ENCODE measurements around the gene NET1.
"Not testable (repeated sequence)": the region's sequence is repeated elsewhere in the genome, so short reads cannot be mapped to it uniquely, and the experiment has no call there.

The NET1 gene, protein sequence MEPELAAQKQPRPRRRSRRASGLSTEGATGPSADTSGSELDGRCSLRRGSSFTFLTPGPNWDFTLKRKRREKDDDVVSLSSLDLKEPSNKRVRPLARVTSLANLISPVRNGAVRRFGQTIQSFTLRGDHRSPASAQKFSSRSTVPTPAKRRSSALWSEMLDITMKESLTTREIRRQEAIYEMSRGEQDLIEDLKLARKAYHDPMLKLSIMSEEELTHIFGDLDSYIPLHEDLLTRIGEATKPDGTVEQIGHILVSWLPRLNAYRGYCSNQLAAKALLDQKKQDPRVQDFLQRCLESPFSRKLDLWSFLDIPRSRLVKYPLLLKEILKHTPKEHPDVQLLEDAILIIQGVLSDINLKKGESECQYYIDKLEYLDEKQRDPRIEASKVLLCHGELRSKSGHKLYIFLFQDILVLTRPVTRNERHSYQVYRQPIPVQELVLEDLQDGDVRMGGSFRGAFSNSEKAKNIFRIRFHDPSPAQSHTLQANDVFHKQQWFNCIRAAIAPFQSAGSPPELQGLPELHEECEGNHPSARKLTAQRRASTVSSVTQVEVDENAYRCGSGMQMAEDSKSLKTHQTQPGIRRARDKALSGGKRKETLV

DNA sequence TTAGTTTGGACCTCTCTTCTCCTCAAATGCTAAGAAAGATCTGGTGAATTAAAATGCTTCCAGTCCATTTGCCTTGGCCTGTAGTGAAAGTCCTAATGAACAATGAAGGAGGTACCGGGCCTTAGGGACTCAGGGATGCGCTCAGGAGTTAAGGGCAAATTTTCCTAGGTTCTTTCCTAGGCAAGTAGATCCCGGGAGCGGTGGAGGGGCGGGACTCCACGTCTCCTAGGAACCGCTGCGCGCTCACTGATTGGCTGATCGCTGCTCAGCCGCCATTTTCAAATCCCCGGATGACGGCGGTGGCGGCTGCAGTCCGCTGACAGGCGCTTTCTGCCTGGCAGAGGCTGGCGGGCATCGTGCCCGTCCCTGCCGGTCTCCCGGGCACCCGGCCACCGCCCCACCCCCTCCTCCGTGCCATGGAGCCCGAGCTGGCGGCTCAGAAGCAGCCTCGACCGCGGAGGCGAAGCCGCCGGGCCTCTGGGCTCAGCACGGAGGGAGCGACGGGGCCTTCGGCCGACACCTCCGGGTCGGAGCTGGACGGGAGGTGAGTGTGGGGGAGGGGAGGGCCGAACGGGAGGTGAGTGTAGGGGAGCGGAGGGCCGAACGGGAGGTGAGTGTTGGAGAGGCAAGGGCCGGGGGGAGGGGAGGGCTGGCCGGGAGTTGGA, at the start of gene NET1:
NET1 (plus strand) TSS at position 281 of the 665 bp plus-strand sequence; CDS start at position 417, 136 bp downstream.
- peak; percentile 93 for DNase-seq (ENCODE audit: low spot score)

DNA sequence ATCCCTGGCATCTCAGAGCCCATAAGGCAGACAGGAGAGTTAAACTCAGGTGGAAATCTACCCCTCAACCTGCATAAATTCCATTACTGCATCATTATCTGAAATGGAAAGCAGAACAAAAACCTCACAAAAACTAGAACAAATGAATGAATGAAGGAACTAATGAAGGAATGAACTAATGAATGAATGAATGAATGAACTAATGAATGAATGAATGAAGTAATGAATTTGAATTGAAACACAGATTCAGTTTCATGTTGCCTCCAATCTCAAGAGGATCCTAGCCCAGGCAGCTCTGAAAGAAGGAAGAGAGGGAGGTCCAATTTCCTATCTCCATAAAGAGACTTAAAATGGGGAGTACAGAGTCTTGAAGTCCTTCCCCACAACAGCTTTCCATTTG, 49.5 kb upstream of the NET1 start:
- no peak for DNase-seq (ENCODE audit: low spot score)

DNA sequence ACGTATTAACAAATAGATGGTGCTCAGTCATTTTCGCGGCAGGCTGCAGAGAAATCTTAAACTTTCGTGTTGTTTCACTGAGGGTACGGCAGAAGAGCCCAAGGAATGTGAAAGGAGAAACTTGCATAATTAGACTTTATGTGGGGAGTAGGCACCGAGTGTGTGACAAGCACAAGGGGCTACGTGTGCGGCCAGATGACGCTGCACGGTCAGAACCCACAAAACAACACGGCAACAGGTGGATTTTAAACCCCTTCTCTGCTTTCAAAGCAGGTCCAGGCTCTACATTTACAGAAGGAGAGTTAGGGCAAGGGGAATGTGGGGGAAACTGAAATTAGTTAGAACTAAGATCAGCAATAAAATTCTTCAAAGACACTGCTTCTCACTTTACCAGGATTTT, 48.0 kb upstream of the NET1 start:
- DNase-seq (ENCODE audit: low spot score), result no peak

DNA sequence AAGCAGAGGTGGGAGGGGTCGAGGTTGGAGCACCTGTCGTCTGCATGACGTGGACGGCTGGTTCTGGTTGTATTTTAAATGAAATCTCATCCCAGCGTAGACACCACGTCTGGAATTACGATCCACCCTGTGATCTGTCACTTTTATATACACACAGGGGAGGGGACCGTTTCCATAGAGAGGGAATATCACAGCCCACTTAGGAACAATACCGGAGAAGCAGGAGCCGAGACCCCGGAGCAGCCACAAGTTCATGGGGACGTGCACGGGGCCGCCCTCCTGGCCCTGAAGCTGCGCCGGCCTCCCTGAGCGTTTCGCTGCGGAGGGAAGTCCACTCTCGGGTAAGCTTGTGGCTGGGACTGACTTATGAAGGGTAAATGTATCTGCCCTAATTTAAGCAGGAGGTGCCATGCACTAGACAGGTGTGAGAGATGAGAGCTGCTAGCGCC, 47.4 kb upstream of the NET1 start, which contains the start of gene UCN3:
UCN3 (plus strand) TSS at position 77 of the 449 bp plus-strand sequence. CDS start 8,755 bp downstream, outside the sequence.
- no peak for DNase-seq (ENCODE audit: low spot score)

DNA sequence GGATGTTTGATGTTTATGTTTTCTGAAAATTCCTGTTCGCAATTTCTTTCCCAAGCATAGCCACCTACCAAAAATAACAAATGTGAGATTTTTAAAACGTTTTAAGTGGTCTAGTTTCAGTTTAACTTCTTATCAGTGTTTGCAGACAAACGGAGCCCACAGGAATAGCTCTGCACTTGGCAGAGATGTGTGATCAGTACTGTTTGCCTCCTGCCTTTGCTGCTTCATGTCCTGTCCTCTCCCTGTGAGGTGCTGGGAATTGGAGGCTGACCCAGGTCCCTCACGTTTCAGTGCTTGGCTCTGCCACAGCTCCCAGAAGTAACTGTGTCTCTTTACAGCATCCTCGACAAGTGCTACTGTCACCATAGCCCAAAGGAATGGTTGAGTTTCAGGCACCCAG, 46.4 kb upstream of the NET1 start:
- DNase-seq (ENCODE audit: low spot score), result no peak

DNA sequence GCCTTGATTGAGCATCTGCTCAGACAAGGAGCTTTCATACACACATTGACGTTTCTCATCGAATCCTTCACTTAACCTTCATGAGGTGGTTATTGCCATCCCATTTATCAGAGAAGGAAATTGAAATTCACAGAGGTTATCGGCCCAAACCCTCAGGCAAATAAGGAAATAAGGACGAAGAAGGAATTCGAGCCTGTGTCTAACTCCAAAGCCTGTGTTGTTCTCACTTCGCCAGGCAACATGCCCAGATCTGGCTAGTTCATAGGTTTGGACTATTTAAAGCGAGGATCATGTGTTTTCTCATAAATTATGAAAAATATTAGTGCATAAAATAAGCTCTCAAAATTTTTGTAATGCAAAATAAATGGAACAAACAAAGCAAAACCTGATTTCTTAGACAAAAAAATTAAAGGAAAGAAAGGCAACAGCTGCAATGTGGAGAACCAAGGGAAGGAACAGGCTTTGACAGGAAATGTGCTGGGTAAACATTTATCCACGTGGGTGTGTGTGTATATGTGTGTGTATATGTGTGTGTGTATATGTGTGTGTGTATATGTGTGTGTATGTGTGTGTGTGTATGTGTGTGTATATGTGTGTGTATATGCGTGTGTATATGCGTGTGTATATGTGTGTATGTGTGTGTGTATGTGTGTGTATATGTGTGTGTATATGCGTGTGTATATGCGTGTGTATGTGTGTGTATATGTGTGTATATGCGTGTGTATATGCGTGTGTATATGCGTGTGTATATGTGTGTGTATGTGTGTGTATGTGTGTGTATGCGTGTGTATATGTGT, 42.8 kb upstream of the NET1 start:
- DNase-seq (ENCODE audit: low spot score), result no peak

DNA sequence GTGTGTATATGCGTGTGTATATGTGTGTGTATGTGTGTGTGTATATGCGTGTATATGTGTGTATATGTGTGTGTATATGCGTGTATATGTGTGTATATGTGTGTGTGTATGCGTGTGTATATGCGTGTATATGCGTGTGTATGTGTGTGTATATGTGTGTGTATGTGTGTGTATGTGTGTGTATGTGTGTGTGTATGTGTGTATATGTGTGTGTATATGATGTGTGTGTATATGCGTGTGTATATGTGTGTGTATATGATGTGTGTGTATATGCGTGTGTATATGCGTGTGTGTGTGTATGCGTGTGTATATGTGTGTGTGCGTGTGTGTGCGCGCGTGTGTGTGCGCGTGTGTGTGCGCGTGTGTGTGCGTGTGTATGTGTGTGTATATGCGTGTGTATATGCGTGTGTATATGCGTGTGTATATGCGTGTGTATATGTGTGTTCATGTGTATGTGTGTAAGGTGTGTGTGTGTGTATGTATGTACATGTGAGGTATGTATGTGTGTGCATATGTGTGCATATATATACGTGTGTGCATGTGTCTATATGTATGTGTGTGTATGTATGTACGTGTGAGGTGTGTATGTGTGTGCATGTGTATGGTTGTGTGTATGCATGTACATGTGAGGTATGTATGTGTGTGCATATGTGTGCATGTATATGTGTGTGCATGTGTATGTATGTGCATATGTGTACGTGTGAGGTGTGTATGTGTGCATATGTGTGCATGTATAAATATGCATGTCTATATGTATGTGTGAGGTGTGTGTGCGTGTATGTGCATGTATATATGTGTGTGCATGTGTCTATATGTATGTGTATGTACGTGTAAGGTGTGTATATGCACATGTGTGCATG, 41.6 kb upstream of the NET1 start:
- DNase-seq (ENCODE audit: low spot score), result no peak

DNA sequence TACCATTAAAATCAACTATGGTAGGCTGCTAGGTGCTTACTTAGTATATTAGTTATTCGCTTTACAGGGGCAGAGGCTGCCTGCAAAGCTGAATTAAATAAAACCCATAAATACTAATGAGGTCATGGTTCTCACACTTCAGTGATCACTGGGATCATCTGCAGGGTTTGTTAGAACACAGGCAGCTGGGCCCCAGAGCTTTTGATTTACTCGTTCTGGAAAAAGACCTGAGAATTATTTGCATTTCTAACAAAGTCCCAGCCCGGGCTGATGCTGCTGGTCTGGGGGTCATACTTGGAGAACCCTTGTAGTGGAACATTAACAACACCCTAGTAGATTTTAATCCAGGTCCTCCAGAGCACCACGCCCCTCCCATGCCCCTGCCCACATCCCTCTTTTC, 39.0 kb upstream of the NET1 start:
- no peak for DNase-seq (ENCODE audit: low spot score)

DNA sequence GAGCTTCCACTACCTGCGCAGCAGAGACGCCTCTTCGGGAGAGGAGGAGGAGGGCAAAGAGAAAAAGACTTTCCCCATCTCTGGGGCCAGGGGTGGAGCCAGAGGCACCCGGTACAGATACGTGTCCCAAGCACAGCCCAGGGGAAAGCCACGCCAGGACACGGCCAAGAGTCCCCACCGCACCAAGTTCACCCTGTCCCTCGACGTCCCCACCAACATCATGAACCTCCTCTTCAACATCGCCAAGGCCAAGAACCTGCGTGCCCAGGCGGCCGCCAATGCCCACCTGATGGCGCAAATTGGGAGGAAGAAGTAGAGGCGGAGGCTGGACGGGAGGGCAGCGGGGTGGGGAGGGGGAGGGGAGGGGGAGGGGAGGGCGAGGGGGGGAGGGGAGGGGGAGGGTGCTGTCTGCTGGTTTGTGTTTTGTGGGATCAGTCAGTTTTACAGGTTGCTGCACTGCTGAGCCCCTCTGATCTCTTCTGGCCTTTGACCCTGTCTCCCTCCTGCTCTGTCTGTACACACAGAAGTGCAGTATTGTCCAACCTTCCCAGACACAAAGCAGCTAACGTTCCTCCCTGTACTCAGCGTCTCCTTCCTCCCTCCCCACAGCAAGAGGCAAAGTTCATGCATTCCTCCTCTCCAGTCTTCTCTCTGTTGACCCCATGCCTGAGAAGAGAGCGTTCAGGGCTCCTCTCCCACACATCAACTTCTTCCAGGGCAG, 38.3 kb upstream of the NET1 start:
- DNase-seq (ENCODE audit: low spot score), result no peak

DNA sequence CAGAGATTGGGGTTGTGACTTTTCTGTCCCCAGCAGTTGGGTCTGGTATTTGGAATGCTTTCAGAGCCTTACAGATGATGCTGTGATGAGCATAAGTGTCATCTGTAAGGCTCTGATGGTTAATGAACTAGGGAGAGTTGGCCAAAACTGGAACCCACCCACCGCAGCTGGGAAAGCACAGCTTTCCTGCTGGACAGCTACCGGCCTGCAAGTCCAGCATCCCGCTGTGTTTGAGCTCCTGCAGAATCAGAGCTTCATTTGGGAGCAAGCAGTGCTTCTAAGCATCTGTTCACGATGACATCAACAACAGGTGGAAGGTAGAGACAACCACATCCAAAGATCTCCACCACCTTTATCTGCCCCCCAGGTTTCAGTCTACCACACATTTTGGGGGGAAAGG, 35.9 kb upstream of the NET1 start:
- DNase-seq (ENCODE audit: low spot score), result no peak

DNA sequence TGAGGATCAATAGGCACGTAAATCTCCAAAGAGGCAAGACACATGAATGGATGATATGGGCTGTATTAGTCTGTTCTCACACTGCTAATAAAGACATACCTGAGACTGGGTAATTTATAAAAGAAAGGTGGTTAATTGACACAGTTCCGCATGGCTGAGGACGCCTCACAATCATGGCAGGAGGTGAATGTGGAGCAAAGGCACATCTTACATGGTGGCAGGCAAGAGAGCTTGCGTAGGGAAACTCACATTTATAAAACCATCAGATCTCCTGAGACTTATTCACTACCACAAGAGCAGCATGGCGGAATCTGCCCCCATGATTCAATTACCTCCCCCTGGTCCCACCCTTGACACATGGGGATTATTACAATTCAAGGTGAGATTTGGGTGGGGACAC, 33.2 kb upstream of the NET1 start:
- not testable (repeated sequence) for DNase-seq (ENCODE audit: low spot score)

DNA sequence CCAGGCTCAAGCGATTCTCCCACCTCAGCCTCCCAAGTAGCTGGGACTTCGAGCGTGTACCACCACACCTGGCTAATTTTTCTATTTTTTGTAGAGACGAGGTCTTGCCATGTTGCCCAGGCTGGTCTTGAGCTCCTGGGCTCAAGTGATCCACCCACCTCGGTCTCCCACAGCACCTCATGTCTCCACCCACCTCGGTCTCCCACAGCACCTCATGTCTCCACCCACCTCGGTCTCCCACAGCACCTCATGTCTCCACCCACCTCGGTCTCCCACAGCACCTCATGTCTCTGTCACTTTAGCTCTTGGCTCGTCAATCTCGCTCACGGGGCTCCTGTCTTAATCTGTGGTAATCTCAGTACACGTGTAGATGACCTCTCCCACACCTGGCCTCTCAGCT, 32.0 kb upstream of the NET1 start:
- DNase-seq (ENCODE audit: low spot score), result not testable (repeated sequence)

DNA sequence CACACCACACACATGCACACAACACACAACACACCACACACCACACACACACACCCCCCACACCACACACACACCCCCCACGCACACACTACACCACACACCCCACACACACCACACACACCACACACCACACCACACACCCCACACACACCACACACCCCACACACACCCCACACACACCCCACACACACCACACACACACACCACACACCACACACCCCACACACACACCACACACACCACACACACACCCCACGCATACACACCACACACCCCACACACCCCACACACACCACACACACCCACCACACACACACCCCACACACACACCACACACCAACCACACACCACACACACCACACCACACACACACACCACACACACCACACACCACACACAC, 31.2 kb upstream of the NET1 start:
- no peak for DNase-seq (ENCODE audit: low spot score)

DNA sequence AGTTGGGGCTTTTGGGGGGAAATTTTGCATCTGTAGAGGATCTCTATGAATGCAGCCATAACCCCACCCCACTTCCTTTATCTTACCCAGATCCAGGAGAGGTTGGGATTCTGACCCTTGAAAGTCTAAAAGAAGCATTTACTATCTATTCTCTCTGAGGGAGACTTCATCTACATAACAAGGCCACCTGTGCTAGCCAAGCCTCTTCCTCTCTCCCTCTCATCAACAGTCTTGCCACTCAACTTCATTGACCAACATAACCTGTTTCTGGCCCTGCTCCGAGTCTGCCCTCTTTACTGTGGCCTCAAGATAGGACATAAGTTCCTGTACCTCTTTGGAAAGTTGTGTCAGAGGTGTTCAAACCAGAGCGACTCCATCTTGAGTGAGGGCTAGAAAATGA, 27.1 kb upstream of the NET1 start:
- no peak for DNase-seq (ENCODE audit: low spot score)

DNA sequence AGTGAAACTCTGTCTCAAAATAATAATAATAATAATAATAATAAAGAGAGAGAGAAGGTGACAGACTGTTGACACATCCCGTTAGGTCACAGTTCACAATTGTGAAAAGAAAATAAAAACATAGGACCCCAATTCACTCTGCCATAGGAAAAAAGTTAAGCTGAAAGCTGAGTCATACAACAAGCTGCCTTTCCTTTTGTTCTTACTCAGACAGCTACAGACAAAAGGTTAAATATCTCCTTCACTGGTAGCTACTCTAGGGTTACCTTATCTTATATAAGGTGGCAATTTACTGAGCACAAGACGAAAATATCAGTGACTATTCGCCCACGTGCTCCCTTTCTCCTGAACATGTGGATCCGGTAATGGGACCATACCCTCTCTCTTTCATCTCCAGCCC, 25.2 kb upstream of the NET1 start:
- no peak for DNase-seq (ENCODE audit: low spot score)

DNA sequence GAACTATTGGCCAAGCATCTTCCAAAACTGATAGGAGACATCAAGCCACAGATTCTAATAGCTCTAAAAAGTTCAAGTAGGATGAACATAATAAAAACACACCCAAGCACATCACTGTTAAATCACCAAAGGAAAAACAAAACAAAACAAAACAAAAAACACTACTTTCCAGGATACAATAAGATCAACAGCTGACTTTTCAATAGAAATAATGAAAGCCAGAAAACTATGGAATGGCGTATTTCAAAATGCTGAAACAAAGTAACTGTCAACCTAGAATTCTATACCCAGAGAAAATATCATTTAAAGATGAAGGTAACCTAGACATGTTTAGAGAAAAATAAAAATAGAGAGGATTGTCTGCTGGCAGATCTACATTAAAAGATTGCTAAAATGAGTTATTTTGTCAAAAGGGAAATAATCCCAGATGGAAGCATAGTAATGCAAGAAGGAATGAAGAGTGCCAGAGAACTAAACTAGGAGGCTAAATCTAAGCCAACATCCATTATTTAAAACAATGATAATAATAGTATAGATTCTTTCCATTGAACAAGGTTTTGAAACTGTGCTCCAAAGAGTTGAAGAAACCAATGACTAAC, 21.7 kb upstream of the NET1 start:
- DNase-seq (ENCODE audit: low spot score), result no peak

DNA sequence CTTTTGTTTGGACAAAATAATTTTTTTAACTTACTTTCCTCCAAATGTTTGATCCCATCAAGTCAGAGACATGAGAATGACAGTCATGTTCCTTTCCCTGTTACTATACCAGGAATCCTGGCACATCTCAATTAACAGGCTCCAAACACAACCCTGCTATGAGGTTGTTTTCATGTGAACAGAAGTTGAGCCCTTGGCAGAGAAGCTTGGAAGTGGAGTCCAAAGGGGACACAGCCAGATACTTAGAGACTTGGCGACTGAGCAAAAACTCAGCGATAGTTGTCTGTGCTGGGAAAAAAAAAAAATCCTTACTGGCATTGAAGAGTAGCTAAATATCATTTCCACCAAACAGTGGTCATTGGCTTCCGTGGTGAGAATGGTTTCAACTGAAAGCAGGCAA, 20.6 kb upstream of the NET1 start:
- DNase-seq (ENCODE audit: low spot score), result no peak

DNA sequence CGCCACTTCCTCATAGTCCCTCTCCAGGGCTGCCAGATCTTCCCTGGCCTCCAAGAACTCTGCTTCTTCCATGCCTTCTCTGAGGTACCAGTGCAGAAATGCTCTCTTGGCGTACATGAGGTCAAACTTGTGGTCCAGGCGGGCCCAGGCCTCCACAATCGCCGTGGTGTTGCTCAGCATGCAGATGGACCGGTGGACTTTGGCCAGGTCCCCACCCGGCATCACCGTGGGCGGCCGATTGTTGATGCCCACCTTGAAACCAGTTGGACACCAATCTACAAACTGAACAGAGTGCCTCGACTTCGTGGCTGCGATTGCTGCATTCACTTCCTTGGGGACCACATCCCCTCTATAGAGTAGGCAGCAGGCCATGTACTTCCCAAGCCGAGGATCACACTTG, 18.8 kb upstream of the NET1 start:
- DNase-seq (ENCODE audit: low spot score), result no peak

DNA sequence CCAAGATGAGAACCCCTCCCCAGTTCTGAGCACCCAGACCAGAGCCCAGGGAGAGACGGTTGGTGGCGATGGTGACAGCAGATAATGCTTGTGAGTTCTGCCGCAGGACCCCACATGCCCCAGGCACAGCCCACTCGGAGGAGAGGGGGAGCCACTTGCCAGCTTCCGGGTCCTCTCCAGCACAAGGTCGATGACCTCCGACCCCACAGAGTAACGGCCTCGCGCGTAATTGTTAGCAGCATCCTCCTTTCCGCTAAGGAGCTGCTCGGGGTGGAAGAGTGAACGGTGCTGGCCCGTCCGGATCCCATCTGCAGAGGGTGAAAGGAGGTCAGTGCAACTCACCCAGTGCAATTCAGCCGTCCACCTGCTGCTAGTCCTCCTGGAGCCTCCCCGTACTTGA, 17.2 kb upstream of the NET1 start:
- DNase-seq (ENCODE audit: low spot score), result no peak
